ENCODE data around the gene NALCN. TPM values are rescaled to one million over a fixed set of nuclear protein-coding genes. Genes with fewer than 3 reads are reported as not detected.

NALCN gene
- total RNA-seq, 6 experiments from 2014 or later = 4.0 to 6.1 (median 5.0) TPM

DNA sequence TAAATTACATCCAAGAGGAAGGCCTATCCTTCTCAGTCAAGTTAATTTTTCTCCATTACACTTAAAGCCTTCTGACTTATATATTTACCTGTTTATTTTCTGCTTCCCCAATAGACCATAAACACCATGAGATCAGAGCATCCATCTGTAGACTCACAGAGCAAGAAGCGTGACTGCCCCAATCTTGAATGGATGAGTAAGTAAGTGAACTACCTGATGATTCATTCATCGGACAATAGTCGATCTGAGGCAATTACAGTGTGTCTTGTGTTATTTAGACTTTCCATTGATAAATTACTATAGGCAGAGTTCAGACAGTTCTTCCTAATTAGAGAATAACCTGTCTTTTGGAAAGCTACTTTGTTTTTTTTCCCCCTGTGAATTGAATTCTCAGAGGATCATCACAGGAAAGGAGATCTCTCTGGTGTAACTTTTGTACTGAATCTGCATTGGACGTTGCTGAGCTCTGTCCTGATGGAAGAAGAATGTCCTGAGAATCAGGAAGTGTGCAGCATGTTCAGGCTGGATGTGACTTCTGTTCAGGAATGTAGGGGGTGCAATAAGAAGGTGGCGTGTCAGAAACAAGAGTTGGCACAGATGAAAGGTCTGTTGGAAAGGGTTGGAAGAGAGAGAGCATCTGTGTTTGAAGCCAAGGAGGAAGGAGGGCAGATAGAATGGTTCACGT lies 367.0 kb downstream of the NALCN start:
- no peak overlapping the region for H3K27ac Mint-ChIP-seq
- peaks cover 8% of the 10 kb centered on the region; the same call in 1 of the 2 replicates for H3K9me3 Mint-ChIP-seq
- DNase-seq = no peak
- peaks cover 2% of the 10 kb centered on the region for H3K27me3 Mint-ChIP-seq (ENCODE audit: insufficient read depth)
- H3K4me1 Mint-ChIP-seq (ENCODE audit: low read depth) = no peaks in the 10 kb centered on the region
- no peaks in the 10 kb centered on the region for H3K36me3 Mint-ChIP-seq (ENCODE audit: low read depth)
- no peak for TF ChIP-seq CTCF (IDR thresholded peaks at IDR 0.05)
- H3K4me3 Mint-ChIP-seq = no peak overlapping the region

DNA sequence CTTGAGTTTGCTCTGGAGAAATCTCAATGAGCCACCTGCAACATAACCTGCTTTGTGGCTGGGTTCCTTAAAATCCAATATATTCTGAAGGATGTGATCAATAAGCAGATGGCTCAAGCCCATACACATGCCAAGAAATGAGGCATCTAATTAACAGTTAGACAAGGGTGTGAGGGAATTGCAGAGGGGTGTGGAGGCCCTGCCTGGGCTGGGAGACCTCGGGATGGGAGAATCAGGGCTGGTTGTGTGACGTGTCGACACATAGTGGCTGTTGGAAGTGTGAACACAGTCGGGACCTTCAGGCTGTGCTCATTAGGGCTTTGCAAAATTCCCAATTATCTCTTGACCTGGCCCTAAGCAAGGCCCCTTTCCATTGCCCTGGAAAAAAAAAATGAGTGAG lies 379.8 kb downstream of the NALCN start:
- Mint-ChIP-seq H3K9me3 (no peaks in the 10 kb centered on the region), H3K27me3 (ENCODE audit: insufficient read depth) (peaks cover 1% of the 10 kb centered on the region), H3K4me3 (no peak overlapping the region), H3K4me1 (ENCODE audit: low read depth) (no peaks in the 10 kb centered on the region), H3K27ac (no peak overlapping the region), H3K36me3 (ENCODE audit: low read depth) (no peaks in the 10 kb centered on the region)
- DNase-seq = no peak
- TF ChIP-seq CTCF (IDR thresholded peaks at IDR 0.05) = no peak

DNA sequence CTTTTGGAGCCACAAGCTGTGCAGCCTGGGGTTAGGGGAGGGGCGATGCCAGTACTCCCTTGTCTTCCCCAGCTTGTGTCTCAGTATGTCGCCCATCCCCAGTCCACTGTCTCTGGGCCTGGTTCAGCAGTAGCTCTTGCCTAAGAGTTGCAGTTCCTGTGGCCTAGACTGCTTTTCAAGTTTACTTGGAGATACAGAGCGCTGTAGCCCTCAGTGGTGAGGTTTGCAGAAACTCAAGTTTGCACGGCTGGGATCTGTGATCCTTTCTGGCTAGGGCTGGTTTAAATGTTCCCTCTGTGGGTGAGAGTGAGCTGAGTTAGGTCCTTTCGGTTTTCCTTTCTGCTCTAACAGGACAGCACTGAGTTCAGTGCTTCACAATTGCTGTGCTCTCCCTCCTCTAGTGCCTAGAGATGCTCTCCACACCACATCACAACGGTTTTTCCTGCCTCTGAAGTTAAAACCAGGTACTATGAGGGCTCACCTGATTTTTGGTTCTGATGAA lies 381.1 kb downstream of the NALCN start:
- Mint-ChIP-seq H3K9me3 (no peaks in the 10 kb centered on the region), H3K36me3 (ENCODE audit: low read depth) (no peaks in the 10 kb centered on the region), H3K4me1 (ENCODE audit: low read depth) (no peaks in the 10 kb centered on the region), H3K27me3 (ENCODE audit: insufficient read depth) (no peaks in the 10 kb centered on the region; the same call in 1 of the 2 replicates), H3K27ac (no peak overlapping the region), H3K4me3 (no peak overlapping the region)
- no peak for TF ChIP-seq CTCF (IDR thresholded peaks at IDR 0.05)
- no peak for DNase-seq

GRCh38 chr13:101026736-101027398 lies 389.4 kb downstream of the NALCN start:
- no peaks in the 10 kb centered on the region for H3K9me3 Mint-ChIP-seq
- no peak for TF ChIP-seq CTCF (IDR thresholded peaks at IDR 0.05)
- no peaks in the 10 kb centered on the region for H3K36me3 Mint-ChIP-seq (ENCODE audit: low read depth)

GRCh38 chr13:101026328-101026727 lies 390.0 kb downstream of the NALCN start:
- Mint-ChIP-seq H3K4me3 (no peak overlapping the region), H3K27ac (no peak overlapping the region), H3K36me3 (ENCODE audit: low read depth) (no peaks in the 10 kb centered on the region), H3K27me3 (ENCODE audit: insufficient read depth) (peaks cover 7% of the 10 kb centered on the region), H3K4me1 (ENCODE audit: low read depth) (peaks cover 8% of the 10 kb centered on the region; the same call in 1 of the 2 replicates), H3K9me3 (no peaks in the 10 kb centered on the region)
- no peak for DNase-seq
- TF ChIP-seq CTCF (IDR thresholded peaks at IDR 0.05) = no peak

More at GRCh38 chr13:101026736-101027398, 389.4 kb downstream of the NALCN start:
- Mint-ChIP-seq H3K27me3 (ENCODE audit: insufficient read depth) (peaks cover 6% of the 10 kb centered on the region), H3K4me1 (ENCODE audit: low read depth) (peaks cover 8% of the 10 kb centered on the region; the same call in 1 of the 2 replicates), H3K4me3 (no peak overlapping the region), H3K27ac (no peak overlapping the region)
- DNase-seq = no peak
